Mammary epithelial cell (primary cell): ENCODE data around the gene PHF2.

ENCODE experiments used
- CTCF ChIP-seq, 2 donors: IDR thresholded peaks in 1 of 2; conservative IDR thresholded peaks in 1 of 2; 2 replicates each; pipeline ENCODE4 v1.5.1; 2011 to 2012; ENCODE audit warnings: inconsistent platforms in 2 of 2, low read length in 2 of 2, mild to moderate bottlenecking in 2 of 2, control low read depth in 1 of 2, low read depth in 1 of 2; ENCODE audit not compliant: insufficient read depth in 1 of 2; ENCODE audit errors: extremely low read depth in 1 of 2
- EZH2 ChIP-seq: IDR thresholded peaks from 2 replicates; pipeline ENCODE4 v1.6.1; 2012; ENCODE audit warnings: low read length, inconsistent platforms, borderline replicate concordance

DNA sequence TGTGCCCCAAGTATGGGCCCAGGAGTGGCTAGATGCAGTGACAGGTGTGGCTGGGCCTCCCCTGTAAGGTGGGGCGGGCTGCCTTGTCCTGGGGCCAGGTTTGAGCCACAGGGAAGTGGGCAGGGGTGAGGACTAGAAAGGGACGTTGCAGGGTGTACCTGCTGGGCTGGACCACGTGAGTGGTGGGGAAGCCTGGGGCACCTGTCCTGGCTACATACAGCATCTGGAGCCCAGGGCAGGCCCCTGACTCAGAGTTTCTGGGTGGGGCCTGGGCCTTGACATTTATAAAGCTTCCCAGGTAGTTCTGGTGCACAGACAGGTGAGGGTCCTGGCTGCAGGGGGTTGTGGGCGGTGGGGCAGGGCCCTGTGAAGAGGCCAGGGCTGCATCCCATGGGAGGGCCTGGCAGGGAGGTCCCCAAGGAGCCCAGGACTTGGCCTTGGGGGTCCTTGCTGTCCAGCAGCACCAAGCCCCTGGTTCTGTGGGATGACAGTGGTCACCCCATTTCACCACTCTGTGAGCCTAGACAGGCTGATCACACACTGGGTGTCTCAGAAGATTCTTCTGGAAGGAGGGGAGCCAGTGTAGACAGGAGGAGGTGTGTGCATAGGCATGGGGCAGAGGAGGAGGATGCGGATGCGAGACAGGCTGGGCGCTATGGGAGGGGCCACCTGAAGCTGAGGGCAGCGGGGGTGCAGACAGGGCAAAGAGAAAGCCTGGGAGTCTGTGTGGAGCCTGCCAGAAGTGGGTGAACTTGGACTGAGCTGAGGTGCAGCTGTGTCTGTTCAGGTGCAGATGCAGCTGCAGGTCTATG lies 94.0 kb downstream of the PHF2 start:
- no peak for TF ChIP-seq CTCF (conservative IDR thresholded peaks at IDR 0.05 in 1 of 2, IDR thresholded peaks at IDR 0.05 in 1 of 2; ENCODE audit: extremely low read depth in 1 of 2, insufficient read depth in 1 of 2, low read depth in 1 of 2, low read length in 2 of 2)
- TF ChIP-seq EZH2 = no peak
